ENCODE results near the gene GRIK4. TPM values are rescaled to one million over a fixed set of nuclear protein-coding genes. Genes with fewer than 3 reads are reported as not detected.

Gene GRIK4
- total RNA-seq, 1 donor from 2014 or later, result 0.52 TPM

DNA sequence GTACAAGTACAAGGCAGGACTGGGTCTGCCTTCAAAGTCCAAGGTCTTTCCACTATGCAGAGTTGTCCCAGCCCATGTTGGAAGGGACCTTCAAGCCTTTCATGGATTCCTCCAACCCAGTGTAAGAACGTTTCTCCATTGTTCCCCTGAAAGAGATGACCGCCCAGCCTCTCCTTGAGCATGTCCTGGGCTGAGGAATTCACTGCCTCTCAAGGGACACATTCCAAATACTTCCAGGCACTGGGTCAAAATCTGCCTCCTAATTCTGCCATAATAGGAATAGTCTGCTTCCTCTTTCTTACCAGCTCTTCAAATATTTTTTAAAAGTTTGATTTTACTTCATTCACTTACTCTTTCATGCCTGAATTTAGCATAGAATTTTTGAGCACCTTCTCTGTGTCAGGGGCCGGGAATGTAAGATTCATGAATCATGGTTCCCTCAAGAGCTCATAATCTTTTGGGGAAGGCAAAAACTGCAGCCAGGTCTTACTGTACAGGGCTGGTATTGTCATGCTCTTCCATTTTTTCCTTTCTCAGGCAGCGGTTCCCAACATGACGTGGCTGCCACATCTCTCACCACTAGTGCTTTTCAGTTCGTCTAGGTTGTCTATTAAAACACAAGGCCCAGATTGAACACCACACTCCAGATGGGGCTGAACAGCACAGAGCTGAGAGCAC lies 369.1 kb downstream of the GRIK4 start:
- no peak overlapping the region for H3K27ac ChIP-seq (ENCODE audit: low read depth, low read length)
- peaks cover 0 to 18% (median 3%) of the 10 kb centered on the region in 3 donors for H3K27me3 ChIP-seq (ENCODE audit: control insufficient read depth in 3 of 3, insufficient read depth in 3 of 3, low read length in 3 of 3)

DNA sequence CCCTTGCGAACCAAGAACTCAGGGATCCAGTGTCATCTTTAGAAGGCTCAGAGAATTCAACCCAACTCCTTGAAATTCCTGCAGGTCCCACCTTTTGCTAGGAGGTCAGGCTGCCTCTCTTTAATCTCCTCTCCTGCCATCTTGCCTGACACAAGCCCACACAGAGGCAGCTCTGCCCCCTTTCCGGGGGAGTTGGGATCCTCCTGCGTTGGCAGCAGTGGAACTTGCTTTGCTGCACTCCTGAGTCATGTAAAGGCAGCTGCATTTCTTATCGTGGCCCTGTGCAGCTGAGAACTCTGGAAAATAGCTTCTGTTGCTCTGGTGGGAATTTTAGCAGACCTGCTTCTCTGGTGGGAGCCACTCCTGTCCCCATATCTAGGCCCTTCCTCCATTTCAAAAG lies 370.0 kb downstream of the GRIK4 start:
- Histone ChIP-seq H3K27me3 (ENCODE audit: control insufficient read depth in 3 of 3, insufficient read depth in 3 of 3, low read length in 3 of 3) (peaks cover 3 to 18% (median 5%) of the 10 kb centered on the region in 3 donors), H3K9me3 (ENCODE audit: control insufficient read depth in 3 of 3, low read length in 3 of 3) (peaks cover 0 to 3% (median 0%) of the 10 kb centered on the region in 3 donors), H3K36me3 (ENCODE audit: control insufficient read depth in 3 of 3, insufficient read depth in 3 of 3, low read length in 3 of 3) (no peaks in the 10 kb centered on the region), H3K9ac (ENCODE audit: low read depth in 1 of 3, low read length in 3 of 3) (no peak overlapping the region), H3K4me1 (ENCODE audit: control insufficient read depth in 3 of 3, insufficient read depth in 3 of 3, low read length in 3 of 3) (peaks cover 7 to 17% (median 16%) of the 10 kb centered on the region in 3 donors), H3K4me3 (ENCODE audit: low read length in 3 of 3) (no peak overlapping the region), H3K27ac (ENCODE audit: low read depth, low read length) (no peak overlapping the region)

More for the DNA sequence above, 369.1 kb downstream of the GRIK4 start:
- no peak overlapping the region for H3K9ac ChIP-seq (ENCODE audit: low read depth in 1 of 3, low read length in 3 of 3)
- no peaks in the 10 kb centered on the region for H3K9me3 ChIP-seq (ENCODE audit: control insufficient read depth in 3 of 3, low read length in 3 of 3)
- H3K36me3 ChIP-seq (ENCODE audit: control insufficient read depth in 3 of 3, insufficient read depth in 3 of 3, low read length in 3 of 3), result no peaks in the 10 kb centered on the region
- H3K4me3 ChIP-seq (ENCODE audit: low read length in 3 of 3), result no peak overlapping the region
- H3K4me1 ChIP-seq (ENCODE audit: control insufficient read depth in 3 of 3, insufficient read depth in 3 of 3, low read length in 3 of 3), result peaks cover 7 to 17% (median 16%) of the 10 kb centered on the region in 3 donors

- H3K27me3 ChIP-seq (ENCODE audit: control insufficient read depth in 3 of 3, insufficient read depth in 3 of 3, low read length in 3 of 3), result peaks cover 3 to 18% (median 8%) of the 10 kb centered on the region in 3 donors
- H3K4me3 ChIP-seq (ENCODE audit: low read length in 3 of 3), result no peak overlapping the region
- peaks cover 0 to 3% (median 0%) of the 10 kb centered on the region in 3 donors for H3K9me3 ChIP-seq (ENCODE audit: control insufficient read depth in 3 of 3, low read length in 3 of 3)
- peaks cover 7 to 17% (median 16%) of the 10 kb centered on the region in 3 donors for H3K4me1 ChIP-seq (ENCODE audit: control insufficient read depth in 3 of 3, insufficient read depth in 3 of 3, low read length in 3 of 3)
- H3K36me3 ChIP-seq (ENCODE audit: control insufficient read depth in 3 of 3, insufficient read depth in 3 of 3, low read length in 3 of 3), result no peaks in the 10 kb centered on the region
- H3K27ac ChIP-seq (ENCODE audit: low read depth, low read length), result no peak overlapping the region
- no peak overlapping the region for H3K9ac ChIP-seq (ENCODE audit: low read depth in 1 of 3, low read length in 3 of 3)
These were observed 370.6 kb downstream of the GRIK4 start for GRCh38 chr11:120882175-120882574.

- no peak overlapping the region for H3K4me3 ChIP-seq (ENCODE audit: low read length in 3 of 3)
- peak overlapping the region in 1 of 3 donors; percentile 40 for H3K9ac ChIP-seq (ENCODE audit: low read depth in 1 of 3, low read length in 3 of 3)
- H3K27ac ChIP-seq (ENCODE audit: low read depth, low read length), result peak overlapping the region; percentile 19
These were observed 372.0 kb downstream of the GRIK4 start for GRCh38 chr11:120883404-120884080.

DNA sequence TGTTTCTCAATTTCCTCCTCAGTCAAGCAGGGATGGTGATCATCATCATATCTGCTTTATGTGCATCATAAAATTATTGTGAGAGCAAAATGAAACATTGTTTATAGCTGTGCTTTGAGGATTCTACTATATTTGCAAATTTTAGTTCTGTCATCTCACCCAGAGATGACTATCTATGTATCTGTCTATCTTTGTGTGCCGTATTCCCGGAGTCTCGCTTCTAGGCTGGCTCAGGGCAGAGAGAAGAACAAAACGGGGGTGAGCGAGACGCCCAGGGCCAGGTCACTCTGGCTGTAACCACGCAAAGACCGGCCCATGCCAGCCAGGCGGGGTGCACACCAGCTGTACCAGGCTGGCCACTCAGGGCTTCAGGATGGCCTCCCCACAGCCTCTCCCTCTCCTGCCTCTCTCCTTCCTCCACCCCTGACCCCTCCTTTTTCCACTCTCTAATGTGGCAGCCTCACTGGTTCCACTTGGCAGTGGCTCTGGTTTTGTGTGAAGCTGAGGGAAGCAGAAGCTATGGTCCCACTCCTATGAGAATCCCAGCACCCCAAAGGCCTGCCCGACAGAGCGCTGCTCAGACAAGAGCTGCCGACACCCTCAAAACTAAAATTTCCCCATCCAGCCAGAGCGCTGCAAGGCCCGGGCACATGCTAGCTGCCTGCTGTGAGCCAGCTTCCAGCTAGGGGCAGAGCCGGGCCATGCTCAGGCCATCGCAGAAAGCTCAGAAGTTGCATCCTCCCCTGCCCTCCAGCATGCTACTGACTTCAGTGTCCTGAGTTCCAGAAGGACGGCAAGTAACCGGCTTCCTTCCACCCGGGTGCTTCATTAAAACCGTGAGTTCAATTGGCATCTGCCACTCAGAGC lies 372.8 kb downstream of the GRIK4 start:
- Histone ChIP-seq H3K9ac (ENCODE audit: low read depth in 1 of 3, low read length in 3 of 3) (peak overlapping the region in 1 of 3 donors; percentile 40), H3K27ac (ENCODE audit: low read depth, low read length) (no peak overlapping the region)

More at GRCh38 chr11:120883404-120884080, 372.0 kb downstream of the GRIK4 start:
- H3K27me3 ChIP-seq (ENCODE audit: control insufficient read depth in 3 of 3, insufficient read depth in 3 of 3, low read length in 3 of 3), result peaks cover 3 to 14% (median 8%) of the 10 kb centered on the region in 3 donors
- no peaks in the 10 kb centered on the region for H3K36me3 ChIP-seq (ENCODE audit: control insufficient read depth in 3 of 3, insufficient read depth in 3 of 3, low read length in 3 of 3)
- peaks cover 7 to 17% (median 16%) of the 10 kb centered on the region in 3 donors for H3K4me1 ChIP-seq (ENCODE audit: control insufficient read depth in 3 of 3, insufficient read depth in 3 of 3, low read length in 3 of 3)
- H3K9me3 ChIP-seq (ENCODE audit: control insufficient read depth in 3 of 3, low read length in 3 of 3), result peaks cover 0 to 3% (median 0%) of the 10 kb centered on the region in 3 donors

DNA sequence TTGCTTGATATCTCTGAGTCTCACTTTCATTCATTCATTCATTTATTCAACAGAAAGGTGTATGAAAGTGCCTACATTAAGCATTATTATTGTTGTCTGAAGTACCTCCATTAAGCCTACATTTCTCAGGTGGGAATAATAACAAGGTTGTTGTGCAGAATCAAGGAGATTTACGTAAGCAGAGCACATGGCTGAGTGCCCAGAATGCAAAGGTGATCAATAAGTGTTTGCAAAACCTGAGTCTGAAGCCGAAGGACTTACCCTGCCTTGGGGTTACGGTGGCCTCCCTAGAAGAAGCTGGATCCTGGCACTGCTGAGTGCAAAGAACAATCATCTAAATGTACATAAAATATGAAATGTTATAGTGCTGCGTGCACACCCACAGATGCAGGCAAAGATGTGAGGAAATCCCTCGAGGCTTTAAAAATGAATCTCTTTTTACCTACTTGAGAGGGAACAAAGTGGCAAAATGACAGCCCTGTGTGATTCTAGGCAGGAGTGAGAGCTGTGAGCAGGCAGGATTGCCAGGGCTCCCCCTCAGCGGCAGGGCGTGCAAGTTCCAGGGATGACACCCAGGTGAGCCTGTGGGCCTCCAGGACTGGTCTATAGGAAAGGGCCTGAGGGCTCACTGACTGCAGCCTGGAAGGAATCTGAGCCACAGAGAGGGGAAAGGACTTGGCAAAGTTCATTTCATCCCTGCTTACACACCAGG lies 379.2 kb downstream of the GRIK4 start:
- Histone ChIP-seq H3K9ac (ENCODE audit: low read depth in 1 of 3, low read length in 3 of 3) (no peak overlapping the region), H3K27me3 (ENCODE audit: control insufficient read depth in 3 of 3, insufficient read depth in 3 of 3, low read length in 3 of 3) (peaks cover 0 to 21% (median 13%) of the 10 kb centered on the region in 3 donors), H3K4me3 (ENCODE audit: low read length in 3 of 3) (no peak overlapping the region), H3K9me3 (ENCODE audit: control insufficient read depth in 3 of 3, low read length in 3 of 3) (peaks cover 0 to 3% (median 0%) of the 10 kb centered on the region in 3 donors), H3K36me3 (ENCODE audit: control insufficient read depth in 3 of 3, insufficient read depth in 3 of 3, low read length in 3 of 3) (no peaks in the 10 kb centered on the region), H3K4me1 (ENCODE audit: control insufficient read depth in 3 of 3, insufficient read depth in 3 of 3, low read length in 3 of 3) (no peaks in the 10 kb centered on the region), H3K27ac (ENCODE audit: low read depth, low read length) (no peak overlapping the region)

More for the DNA sequence above, 372.8 kb downstream of the GRIK4 start:
- Histone ChIP-seq H3K9me3 (ENCODE audit: control insufficient read depth in 3 of 3, low read length in 3 of 3) (peaks cover 0 to 3% (median 0%) of the 10 kb centered on the region in 3 donors), H3K4me1 (ENCODE audit: control insufficient read depth in 3 of 3, insufficient read depth in 3 of 3, low read length in 3 of 3) (peaks cover 7 to 17% (median 16%) of the 10 kb centered on the region in 3 donors), H3K4me3 (ENCODE audit: low read length in 3 of 3) (no peak overlapping the region), H3K27me3 (ENCODE audit: control insufficient read depth in 3 of 3, insufficient read depth in 3 of 3, low read length in 3 of 3) (peaks cover 3 to 14% (median 8%) of the 10 kb centered on the region in 3 donors), H3K36me3 (ENCODE audit: control insufficient read depth in 3 of 3, insufficient read depth in 3 of 3, low read length in 3 of 3) (no peaks in the 10 kb centered on the region)

DNA sequence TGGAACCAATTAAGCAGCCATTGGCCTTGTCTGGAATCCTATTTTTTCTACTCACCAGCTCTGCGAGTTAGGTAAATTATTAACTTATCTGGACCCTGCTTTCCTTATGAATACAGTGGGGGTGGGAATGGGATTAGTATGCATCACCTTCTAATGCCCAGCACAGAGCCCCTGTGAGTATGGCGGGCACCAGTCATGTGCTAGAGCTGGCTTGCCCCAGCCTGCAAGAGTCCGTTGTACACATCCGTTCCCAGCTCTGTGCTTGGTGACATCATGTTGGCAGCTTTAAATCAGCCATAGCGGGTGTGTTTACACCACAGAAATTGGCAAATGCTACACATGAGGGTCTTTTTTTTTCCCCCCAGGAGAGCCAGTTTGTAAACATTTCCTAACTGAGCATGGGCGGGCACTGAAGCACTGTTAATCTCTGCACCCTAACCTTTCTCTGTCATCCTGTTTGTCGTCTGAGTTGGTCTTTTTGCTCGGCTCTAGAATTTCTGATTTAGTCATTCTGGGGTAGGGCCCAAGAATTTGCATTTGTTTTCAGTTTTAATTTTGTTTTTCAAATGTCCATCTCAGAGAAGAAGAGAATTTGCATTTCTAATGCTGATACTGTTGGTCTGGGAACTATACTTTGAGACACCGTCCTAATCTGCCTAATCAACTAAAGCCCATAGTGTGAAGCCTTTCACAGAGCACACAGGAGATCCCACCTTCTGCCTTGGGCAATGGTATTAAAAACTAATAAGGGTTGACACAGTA lies 382.1 kb downstream of the GRIK4 start:
- no peak overlapping the region for H3K9ac ChIP-seq (ENCODE audit: low read depth in 1 of 3, low read length in 3 of 3)
- no peak overlapping the region for H3K4me3 ChIP-seq (ENCODE audit: low read length in 3 of 3)
- no peaks in the 10 kb centered on the region for H3K9me3 ChIP-seq (ENCODE audit: control insufficient read depth in 3 of 3, low read length in 3 of 3)
- no peak overlapping the region for H3K27ac ChIP-seq (ENCODE audit: low read depth, low read length)
- no peaks in the 10 kb centered on the region for H3K4me1 ChIP-seq (ENCODE audit: control insufficient read depth in 3 of 3, insufficient read depth in 3 of 3, low read length in 3 of 3)
- no peaks in the 10 kb centered on the region for H3K36me3 ChIP-seq (ENCODE audit: control insufficient read depth in 3 of 3, insufficient read depth in 3 of 3, low read length in 3 of 3)
- H3K27me3 ChIP-seq (ENCODE audit: control insufficient read depth in 3 of 3, insufficient read depth in 3 of 3, low read length in 3 of 3), result peaks cover 0 to 26% (median 26%) of the 10 kb centered on the region in 3 donors

DNA sequence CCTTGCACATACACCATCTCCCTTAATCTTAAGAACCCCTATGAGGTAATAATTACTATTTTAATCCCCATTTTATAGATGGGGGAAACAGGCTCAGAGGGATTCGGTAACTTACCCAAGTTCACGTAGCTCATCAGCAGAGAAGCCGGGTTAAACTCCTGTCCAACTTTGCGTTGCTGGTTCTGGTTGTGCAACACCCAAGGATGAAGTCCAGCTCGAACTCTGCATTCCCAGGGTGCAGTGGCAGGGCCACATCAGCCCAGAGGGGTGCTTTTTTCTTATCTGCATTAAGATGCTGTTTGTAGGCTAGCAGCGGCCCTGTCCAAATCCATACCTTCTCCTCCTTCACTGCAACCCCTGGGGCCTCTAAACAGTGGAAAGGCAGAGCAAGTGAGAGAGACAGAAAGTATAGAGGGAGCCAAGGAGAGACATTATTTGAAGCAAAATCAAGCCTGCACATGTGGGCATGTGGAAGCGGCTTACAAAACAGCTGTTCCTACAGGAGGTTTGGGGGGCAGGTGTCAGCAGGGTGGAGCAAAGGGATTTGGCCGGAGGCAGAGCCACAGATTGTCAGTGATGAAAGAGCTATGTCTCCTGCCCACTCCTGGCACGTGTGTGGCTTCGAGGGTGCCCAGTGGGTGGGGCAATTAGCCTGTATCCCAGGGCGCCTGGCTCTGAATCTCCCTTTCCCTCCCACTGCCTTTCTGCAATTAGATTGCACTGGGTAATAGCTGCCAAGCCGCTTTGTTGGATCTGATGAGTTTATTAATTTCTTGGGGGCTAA lies 382.8 kb downstream of the GRIK4 start:
- Histone ChIP-seq H3K36me3 (ENCODE audit: control insufficient read depth in 3 of 3, insufficient read depth in 3 of 3, low read length in 3 of 3) (no peaks in the 10 kb centered on the region), H3K4me1 (ENCODE audit: control insufficient read depth in 3 of 3, insufficient read depth in 3 of 3, low read length in 3 of 3) (no peaks in the 10 kb centered on the region), H3K27me3 (ENCODE audit: control insufficient read depth in 3 of 3, insufficient read depth in 3 of 3, low read length in 3 of 3) (peaks cover 0 to 28% (median 26%) of the 10 kb centered on the region in 3 donors), H3K9me3 (ENCODE audit: control insufficient read depth in 3 of 3, low read length in 3 of 3) (no peaks in the 10 kb centered on the region), H3K4me3 (ENCODE audit: low read length in 3 of 3) (no peak overlapping the region), H3K9ac (ENCODE audit: low read depth in 1 of 3, low read length in 3 of 3) (no peak overlapping the region), H3K27ac (ENCODE audit: low read depth, low read length) (no peak overlapping the region)

All from skeletal muscle tissue (tissue), 4 donors.